GM21723 (cell line): Measurements from ENCODE around the gene DPEP1.
"Not testable (repeated sequence)": the region's sequence is repeated elsewhere in the genome, so short reads cannot be mapped to it uniquely, and the experiment has no call there.

Source experiments
- ATAC-seq: cut with Tn5 transposase; IDR thresholded peaks from one replicate; pipeline ENCODE4 v1.9.1; 2021; ENCODE audit warnings: mild to moderate bottlenecking, moderate library complexity; ENCODE audit not compliant: unreplicated experiment

The DPEP1 gene

DNA sequence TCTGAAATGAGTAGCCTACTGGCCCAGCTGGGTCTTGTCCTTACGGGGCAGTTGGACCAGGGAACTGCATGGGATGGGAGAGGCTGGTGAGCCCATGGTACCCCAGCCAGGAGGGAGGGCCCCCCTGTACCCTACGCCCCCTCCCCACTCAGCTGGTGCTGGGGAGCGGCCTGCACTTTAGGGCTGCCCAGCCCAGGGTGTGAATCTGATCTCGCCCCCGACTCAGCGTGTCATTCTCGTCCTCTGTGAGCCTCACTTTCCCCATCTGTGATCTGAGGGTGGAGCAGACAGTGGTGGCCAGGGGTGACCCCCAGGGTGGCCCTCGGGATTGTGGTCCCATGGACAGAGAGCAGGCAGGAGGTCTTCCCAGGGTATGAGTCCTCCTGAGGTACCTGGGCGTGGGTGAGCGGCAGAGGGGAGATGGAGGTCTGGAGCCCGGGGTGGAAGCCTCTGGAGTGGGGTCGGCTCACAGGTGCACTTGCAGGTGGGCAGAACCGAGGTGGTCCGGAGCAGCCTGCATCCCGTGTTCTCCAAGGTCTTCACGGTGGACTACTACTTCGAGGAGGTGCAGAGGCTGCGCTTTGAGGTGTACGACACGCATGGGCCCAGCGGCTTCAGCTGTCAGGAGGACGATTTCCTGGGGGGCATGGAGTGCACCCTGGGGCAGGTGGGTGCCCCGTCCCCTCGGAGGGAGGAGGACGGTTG is 36.2 kb upstream of the DPEP1 start:
- no peak for ATAC-seq

DNA sequence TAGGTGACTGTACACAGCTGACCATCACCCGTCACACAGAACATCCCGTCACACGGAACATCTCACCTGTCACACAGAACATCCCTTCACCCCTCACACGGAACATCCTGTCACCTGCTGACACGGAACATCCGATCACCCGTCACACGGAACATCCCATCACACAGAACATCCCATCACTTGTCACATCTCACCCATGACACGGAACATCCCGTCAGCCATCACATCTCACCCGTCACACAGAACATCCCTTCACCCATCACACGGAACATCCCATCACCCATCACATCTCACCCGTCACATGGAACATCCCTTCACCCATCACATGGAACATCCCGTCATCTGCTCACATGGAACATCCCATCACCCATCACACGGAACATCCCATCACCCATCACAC is 34.1 kb upstream of the DPEP1 start:
- no peak for ATAC-seq

DNA sequence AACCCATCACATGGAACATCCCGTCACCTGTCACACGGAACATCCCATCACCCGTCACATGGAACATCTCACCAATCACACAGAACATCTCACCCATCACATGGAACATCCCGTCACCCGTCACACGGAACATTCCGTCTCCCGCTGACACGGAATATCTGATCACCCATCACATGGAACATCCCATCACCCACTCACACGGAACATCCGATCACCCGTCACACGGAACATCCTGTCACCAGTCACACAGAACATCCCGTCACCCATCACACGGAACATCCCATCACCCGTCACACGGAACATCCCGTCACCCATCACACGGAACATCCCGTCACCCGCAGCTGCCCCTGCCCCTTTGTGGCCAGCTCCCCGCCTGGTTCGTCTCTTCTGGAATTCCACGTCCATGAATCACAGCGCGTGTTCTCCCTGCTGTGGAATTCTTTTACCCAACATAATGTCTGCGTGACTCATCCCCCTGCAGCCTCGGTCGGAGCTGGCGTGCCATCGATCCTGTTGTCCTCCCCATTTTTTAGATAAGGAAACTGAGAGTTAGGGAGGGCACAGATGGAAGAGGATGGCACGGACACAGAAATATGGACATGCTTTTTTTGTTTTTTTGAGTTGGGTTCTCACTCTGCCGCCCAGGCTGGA is 32.3 kb upstream of the DPEP1 start:
- no peak for ATAC-seq

DNA sequence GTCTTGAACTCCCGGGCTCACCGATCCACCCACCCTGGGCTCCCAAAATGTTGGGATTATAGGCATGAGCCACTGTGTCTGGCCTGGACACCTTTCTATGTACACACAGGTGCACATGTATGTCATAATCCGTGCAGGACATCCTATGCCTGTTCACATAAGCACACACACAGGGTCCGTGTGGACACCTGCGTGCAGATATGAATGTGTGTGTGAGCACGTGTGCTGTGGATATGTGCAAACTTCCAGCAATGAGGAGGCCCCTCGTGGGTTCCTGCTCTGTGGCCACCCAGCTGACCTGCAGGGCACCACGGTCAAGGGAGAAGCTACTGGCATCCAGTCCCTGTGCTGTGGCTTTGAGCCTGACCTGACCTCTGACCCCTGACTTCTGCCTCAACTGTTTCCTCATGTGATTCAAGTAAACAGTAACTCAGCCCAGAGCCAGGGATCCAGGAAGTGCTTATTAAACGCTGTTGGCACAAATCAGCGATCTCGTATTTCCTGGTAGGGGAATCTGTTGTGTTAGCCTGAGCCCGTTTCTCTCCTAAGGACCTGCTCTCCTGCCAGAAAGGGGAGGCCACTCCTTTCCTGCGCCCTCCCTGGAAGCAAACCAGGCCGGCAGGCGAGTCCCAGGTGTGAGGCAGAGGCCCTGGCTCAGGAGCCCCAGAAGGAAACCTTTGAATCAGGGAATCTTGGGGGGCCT is 31.4 kb upstream of the DPEP1 start:
- no peak for ATAC-seq

GRCh38 chr16:89582614-89583196 is 30.7 kb upstream of the DPEP1 start:
- ATAC-seq: no peak

GRCh38 chr16:89583197-89583894 is 30.1 kb upstream of the DPEP1 start:
- no peak for ATAC-seq

- no peak for ATAC-seq
Measured at GRCh38 chr16:89583895-89584644, 29.4 kb upstream of the DPEP1 start.

- ATAC-seq: no peak
Measured at GRCh38 chr16:89584768-89585549, 28.5 kb upstream of the DPEP1 start.

DNA sequence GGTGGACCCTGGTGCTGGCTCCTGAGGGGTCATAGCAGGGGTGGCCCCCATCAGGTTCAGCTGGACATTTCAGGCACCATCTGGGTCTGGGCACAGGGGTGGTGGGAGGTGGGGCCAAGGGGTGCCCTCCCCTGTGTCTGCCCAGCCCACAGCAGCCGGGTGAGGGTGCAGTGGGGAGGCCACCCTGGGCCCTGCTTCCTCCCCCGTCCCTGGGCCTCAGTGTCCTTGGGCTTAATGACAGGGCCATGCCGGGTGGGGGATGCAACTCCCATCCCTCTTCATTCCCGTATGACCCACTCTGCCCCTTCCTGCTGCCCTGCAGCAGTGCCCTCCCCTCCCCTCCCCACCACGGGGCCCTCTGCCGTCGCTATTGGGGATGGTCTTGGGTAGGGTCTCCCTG is 27.2 kb upstream of the DPEP1 start:
- no peak for ATAC-seq

DNA sequence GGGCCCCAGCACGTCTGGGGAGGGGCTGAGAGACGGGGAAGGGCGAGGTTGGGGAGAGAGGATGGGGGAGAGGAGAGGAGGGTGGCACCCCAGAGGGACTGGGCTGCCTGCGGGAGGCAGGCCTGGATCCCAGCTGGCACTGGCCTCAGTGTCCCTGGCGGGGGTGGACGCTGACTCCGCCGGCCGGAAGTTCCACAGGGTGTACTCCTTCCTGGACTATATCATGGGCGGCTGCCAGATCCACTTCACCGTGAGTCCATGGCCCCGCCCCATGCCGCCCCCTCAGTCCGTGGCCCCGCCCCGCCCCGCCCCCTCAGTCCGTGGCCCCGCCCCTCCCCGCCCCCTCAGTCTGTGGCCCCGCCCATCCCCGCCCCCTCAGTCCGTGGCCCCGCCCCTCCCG is 26.6 kb upstream of the DPEP1 start:
- ATAC-seq: no peak

GRCh38 chr16:89587676-89588075 is 25.8 kb upstream of the DPEP1 start:
- ATAC-seq: not testable (repeated sequence)

DNA sequence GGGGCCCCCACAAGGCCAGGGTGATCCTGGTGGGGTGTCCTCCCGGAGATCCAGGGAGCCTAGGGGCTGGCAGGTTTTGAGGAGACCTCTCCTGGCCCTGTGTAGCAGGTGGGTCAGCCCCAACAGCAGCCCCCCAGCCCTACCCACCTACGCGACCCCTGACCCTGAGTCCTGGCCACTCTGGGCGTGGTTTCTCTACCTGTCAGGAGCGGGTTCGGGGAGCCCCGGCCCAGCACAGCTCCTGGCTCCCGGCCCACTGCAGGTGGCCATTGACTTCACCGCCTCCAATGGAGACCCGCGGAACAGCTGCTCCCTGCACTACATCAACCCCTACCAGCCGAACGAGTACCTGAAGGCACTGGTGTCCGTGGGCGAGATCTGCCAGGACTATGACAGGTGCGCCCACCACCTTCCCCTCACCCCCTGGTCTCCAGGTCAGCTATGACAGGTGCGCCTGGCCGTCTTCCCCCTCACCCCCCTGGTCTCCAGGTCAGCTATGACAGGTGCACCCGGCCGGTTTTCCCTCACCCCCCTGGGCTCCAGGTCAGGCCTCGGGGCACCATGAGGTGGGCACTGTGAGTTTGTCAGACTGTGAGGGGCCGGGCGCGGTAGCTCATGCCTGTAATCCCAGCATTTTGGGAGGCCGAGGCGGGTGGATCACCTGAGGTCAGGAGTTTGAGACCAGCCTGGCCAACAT is 24.9 kb upstream of the DPEP1 start:
- no peak for ATAC-seq

DNA sequence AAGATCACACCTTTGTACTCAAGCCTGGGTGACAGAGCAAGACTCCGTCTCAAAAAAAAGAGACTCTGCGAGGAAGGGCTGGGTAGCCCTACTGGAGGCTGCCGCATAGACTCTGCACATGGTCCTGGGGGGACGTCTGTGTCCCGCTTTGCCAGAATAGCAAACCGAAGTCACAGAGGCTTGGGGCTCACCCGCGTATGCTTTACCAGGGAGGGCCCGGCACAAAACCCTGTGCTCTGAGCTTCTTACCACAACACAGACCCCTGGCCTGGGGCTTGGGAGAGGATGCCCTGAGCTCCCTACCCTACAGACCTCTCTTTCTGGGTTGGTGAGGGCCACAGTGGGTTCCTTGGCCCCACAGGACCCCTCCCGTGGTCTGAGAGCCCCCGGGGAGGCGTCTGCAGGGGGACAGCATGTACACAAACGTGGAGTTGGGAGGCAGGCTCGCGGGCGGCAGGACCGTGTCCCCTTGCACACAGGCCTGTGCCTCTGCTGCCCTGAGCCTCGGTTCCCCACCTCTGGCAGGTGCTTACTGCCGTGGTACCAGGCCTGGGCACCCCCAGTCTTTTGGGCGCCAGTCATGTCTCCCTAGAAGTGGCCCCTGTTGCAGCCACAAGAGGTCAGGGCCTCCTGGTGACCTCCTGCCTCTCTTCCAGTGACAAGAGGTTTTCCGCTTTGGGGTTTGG is 24.1 kb upstream of the DPEP1 start:
- ATAC-seq: no peak

- no peak for ATAC-seq
Measured at GRCh38 chr16:89593841-89594240, 19.6 kb upstream of the DPEP1 start.

DNA sequence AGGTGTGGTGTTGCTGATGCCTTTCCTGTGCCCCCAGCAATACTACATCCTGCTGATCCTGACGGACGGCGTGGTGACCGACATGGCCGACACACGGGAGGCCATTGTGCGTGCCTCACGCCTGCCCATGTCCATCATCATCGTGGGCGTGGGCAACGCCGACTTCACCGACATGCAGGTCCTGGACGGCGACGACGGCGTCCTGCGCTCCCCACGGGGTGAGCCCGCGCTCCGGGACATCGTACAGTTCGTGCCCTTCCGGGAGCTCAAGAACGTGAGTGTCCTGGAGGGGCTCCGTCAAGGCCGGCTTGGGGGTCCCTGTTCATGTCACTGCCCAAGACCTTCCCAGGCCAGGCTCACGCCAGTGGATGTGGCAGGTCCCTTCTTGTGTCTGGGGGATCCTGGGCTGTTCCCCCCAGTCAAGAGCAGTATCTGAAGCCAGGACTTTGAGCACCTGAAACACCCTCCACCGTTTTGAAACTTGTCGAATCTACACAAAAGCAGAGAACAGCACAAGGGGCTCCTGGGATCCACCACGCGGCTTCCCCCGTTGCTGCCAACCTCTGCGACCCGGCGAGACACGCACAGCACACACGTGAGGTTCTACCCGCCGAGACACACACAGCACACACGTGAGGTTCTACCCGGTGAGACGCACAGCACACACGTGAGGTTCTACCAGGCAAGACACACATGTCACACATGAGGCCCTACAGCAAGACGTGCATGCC is 17.9 kb upstream of the DPEP1 start:
- ATAC-seq: no peak

- no peak for ATAC-seq
Measured at GRCh38 chr16:89596061-89596689, 17.3 kb upstream of the DPEP1 start.

- ATAC-seq: no peak
Measured at GRCh38 chr16:89596957-89597649, 16.3 kb upstream of the DPEP1 start.
